HG02970 (cell line): ENCODE measurements around the gene CCDC107.

Source experiments
- ATAC-seq: cut with Tn5 transposase; IDR thresholded peaks from one replicate; pipeline ENCODE4 v1.9.1; 2021; ENCODE audit warnings: mild to moderate bottlenecking, moderate library complexity, moderate number of reproducible peaks; ENCODE audit not compliant: unreplicated experiment, low FRiP score

The CCDC107 gene

GRCh38 chr9:35696520-35697215 is 38.6 kb downstream of the CCDC107 start:
- ATAC-seq, result no peak

GRCh38 chr9:35697486-35697885 is 39.4 kb downstream of the CCDC107 start:
- no peak for ATAC-seq

- no peak for ATAC-seq
Observed at GRCh38 chr9:35698231-35698630, 40.1 kb downstream of the CCDC107 start.

- no peak for ATAC-seq
Observed at GRCh38 chr9:35700031-35700430, 41.9 kb downstream of the CCDC107 start.

DNA sequence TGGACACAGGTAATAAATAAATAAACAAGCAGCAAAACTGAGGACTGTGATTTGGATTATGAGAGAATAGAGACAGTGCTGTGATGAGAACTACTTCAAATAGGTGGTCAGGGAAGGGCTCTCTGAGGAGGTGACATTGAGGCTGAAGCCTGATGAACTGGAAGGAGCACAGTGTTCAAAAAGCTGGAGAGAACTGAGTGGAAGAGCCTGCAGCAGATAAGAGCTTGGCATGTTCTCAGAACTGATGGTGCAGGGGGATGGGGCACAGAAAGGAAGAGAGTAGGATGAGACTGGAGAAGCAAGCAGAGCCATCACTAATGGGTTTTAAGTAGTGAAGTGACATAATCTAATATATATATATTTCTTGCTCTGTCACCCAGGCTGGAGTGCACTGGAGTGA is 42.9 kb downstream of the CCDC107 start:
- ATAC-seq, result no peak

DNA sequence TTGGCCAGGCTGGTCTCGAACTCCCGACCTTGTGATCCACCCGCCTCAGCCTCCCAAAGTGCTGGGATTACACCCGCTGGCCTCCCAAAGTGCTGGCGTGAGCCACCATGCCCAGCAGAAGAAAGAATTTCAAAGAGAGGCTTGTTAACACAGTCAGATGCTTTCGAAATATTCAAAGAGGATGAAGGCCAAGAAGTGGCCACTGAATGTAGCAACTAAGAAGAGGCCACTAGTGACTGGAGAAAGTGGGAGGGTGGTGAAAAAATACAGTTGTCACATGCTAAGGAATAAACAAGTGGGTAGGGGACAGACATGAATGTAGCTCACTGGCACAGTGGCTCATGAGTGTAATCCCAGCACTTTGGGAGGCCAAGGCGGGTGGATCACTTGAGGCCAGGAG is 44.6 kb downstream of the CCDC107 start:
- no peak for ATAC-seq

GRCh38 chr9:35703906-35704672 is 46.0 kb downstream of the CCDC107 start:
- ATAC-seq, result no peak

DNA sequence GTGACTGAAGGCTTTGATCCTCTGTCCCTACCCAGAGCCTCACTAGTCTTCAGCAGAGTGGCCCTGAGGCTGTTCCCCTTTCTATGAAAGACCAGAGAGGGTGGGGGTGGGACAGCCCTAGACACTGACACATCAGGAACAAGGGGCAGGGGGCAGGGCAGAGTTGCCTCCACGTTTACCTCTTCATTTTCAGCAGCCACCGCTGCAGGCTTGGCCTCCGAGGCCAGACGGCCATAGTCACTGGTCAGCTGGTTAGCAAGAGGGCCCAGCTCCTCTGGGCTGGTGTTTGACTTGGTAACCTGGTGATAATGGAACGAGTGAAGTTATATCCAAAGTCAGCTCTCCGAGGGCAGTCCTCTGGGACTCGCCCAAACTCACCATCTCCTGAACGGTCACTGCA is 47.3 kb downstream of the CCDC107 start:
- no peak for ATAC-seq

DNA sequence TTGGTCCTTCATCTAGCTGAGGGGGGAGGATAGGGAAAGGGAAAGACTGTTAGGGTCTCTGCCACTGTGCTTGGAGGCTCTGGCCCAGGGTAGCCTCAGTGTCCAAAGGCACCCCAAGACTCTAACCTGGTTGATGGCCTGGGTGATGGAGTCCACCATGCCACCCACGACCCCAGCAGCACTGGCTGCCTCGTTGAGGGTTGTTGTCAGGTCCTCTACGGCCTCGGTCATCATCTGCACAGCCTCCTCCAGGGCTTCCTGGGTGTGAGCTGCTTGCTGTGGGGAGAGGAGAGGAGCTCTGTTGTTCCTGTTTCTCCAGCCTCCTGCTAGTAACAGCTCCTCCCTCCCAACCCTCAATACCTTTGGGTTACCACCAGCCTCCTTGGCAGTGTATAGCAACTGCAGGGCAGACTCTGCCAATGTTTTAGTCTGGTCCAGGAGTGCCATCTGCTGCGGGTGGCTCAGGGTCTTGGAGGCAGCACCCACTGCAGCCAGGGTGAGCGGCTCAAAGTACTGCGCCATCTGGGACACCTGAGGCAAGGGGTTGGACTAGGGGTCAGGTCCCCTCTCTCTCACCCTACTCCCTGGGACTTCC is 47.8 kb downstream of the CCDC107 start:
- no peak for ATAC-seq

GRCh38 chr9:35706951-35707350 is 48.9 kb downstream of the CCDC107 start:
- no peak for ATAC-seq

DNA sequence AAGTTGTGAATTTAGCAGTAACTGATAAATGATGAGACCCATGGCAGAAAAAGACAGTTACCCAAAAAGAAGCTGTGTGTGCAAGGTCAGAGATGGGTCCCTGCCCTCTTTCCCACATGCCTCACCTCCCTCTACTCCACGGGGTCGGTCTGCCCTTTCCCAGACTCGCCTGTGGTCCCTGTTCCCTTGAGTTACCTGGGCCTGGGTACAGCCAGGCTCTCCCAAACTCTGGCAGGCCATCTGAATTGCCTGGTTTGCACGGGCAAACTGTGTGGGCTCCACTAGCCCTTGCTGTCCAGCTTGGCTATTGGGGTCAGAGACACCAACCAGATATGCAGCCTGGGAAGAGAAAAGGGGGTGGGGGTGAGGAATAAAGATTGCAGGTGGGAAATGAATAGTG is 50.1 kb downstream of the CCDC107 start:
- no peak for ATAC-seq

- ATAC-seq, result no peak
Observed at GRCh38 chr9:35710818-35711500, 52.9 kb downstream of the CCDC107 start.
